Embryonic facial prominence (tissue), 1 donor: ENCODE data around the gene HNRNPU.

Experiments
- DNase-seq: peaks from one replicate; pipeline ENCODE4 v3.0.0-alpha.2; 2016; ENCODE audit errors: extremely low spot score

Gene HNRNPU

GRCh38 chr1:244802556-244803239 lies 61.6 kb downstream of the HNRNPU start:
- DNase-seq = no peak

DNA sequence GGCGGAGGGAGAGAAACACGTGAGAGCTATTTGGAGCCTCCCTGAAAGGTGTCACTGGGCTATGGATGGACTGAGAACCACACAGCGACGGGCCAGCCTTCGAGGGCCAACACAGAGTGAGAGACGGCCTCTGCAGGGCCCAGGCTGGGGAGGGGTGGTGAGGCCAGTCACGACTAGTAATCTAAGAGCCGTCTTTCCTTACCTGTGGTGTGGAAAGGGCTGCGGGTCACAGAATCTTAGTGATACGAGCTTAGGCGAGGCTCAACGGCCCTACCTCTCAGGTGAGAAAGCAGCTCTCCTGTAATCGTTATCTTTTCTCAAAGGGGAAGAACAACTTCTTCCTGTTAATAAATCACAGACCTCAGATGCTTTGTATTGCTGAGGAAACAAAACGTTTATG lies 62.3 kb downstream of the HNRNPU start:
- DNase-seq = no peak

DNA sequence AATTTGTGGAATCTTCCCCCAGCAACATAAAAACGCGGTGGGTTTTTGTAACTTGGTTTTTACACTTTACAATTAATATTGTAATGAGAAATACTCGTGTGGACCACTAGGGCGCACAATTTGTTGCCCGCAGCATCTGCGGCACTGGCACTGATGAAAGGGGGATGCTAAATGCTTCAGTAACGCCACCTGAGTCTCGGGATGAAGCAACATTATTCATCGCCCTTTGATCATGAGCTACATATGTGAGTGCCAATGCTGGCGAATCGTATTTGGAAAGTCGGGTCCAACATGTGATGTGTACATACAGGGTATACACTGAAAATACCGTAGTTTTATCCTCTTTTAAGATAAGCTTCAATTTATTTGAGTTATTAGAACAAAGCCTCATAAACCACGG lies 63.1 kb downstream of the HNRNPU start:
- DNase-seq = no peak

GRCh38 chr1:244800821-244801220 lies 63.5 kb downstream of the HNRNPU start:
- DNase-seq = no peak
